Cardiac muscle cell (in vitro differentiated cells and primary cell): ENCODE data around the gene EPN3. TPM values are rescaled to one million over a fixed set of nuclear protein-coding genes. Genes with fewer than 3 reads are reported as not detected.

Experiments used
- DNase-seq, 2 donors: peaks; one replicate each; pipeline versions ENCODE4 v3.0.0 to v3.0.0-alpha.2; 2010 to 2017; ENCODE audit warnings: low read depth in 1 of 2, low spot score in 1 of 2
- H3K27ac ChIP-seq: fragments of 200-600 bp; sonication (generic); 2 replicates; pipeline ENCODE4 v1.5.1; 2016
- H3K27me3 ChIP-seq: fragments of 200-600 bp; sonication (generic); 2 replicates; pipeline ENCODE4 v1.6.0; 2016; ENCODE audit warnings: control low read depth
- H3K36me3 ChIP-seq: fragments of 200-600 bp; sonication (generic); 2 replicates; pipeline ENCODE4 v1.5.1; 2016; ENCODE audit warnings: control low read depth
- H3K4me1 ChIP-seq: fragments of 200-600 bp; sonication (generic); 2 replicates; pipeline ENCODE4 v1.8.1; 2017; ENCODE audit warnings: low read depth, mild to moderate bottlenecking, mixed run types
- H3K4me3 ChIP-seq: fragments of 200-600 bp; sonication (generic); 2 replicates; pipeline ENCODE4 v1.5.1; 2016; ENCODE audit warnings: mild to moderate bottlenecking
- H3K9me3 ChIP-seq: fragments of 200-600 bp; sonication (generic); 2 replicates; pipeline ENCODE4 v1.5.1; 2017; ENCODE audit warnings: low read depth, mild to moderate bottlenecking, control low read depth
- CTCF ChIP-seq: IDR thresholded peaks from 2 replicates; pipeline ENCODE4 v1.5.1; 2012; ENCODE audit warnings: low read depth, mild to moderate bottlenecking, low read length
- polyA plus RNA-seq: library from polyadenylated mRNA; unstranded; fragments of >200 nt; fragmentation: Nextera tagmentation; extraction: Ambion mirVana; gene quantifications from 2 replicates; pipeline ENCODE4 v1.2.1, GENCODE V29; 2016
- total RNA-seq: library from RNA; depleted of rRNA; stranded (reverse); fragments of >200 nt; gene quantifications from 2 replicates; pipeline ENCODE4 v1.2.3, GENCODE V29; 2016

The EPN3 gene
- total and polyA plus RNA-seq, 2 experiments from 2014 or later = 1.9 to 3.1 TPM

- H3K27ac ChIP-seq = no peak overlapping the region
- peaks cover 12% of the 10 kb centered on the region for H3K4me1 ChIP-seq
- no peaks in the 10 kb centered on the region for H3K36me3 ChIP-seq
- no peak for DNase-seq
- no peaks in the 10 kb centered on the region for H3K27me3 ChIP-seq
- TF ChIP-seq CTCF = no peak
- H3K4me3 ChIP-seq = no peak overlapping the region
- no peaks in the 10 kb centered on the region for H3K9me3 ChIP-seq
These were observed 26.9 kb upstream of the EPN3 start for GRCh38 chr17:50505591-50506130.

- no peak for DNase-seq
- no peaks in the 10 kb centered on the region for H3K9me3 ChIP-seq
These were observed 26.2 kb upstream of the EPN3 start for GRCh38 chr17:50506298-50506697.

GRCh38 chr17:50507871-50508572 is 24.5 kb upstream of the EPN3 start, which contains the start of gene MYCBPAP:
Gene MYCBPAP (plus strand): TSS chr17:50508439. CDS start chr17:50508675, 236 bp downstream.
- Histone ChIP-seq H3K4me1 (peaks cover 24% of the 10 kb centered on the region), H3K27ac (peak within 1 kb of the TSS; percentile 34), H3K9me3 (no peaks in the 10 kb centered on the region), H3K27me3 (no peaks in the 10 kb centered on the region), H3K4me3 (peak within 1 kb of the TSS; percentile 39), H3K36me3 (no peaks in the 10 kb centered on the region)
- DNase-seq = peak; percentile 88 to 91
- TF ChIP-seq CTCF = peak; percentile 26

More at GRCh38 chr17:50506298-50506697, 26.2 kb upstream of the EPN3 start:
- Histone ChIP-seq H3K4me1 (peaks cover 18% of the 10 kb centered on the region), H3K27me3 (no peaks in the 10 kb centered on the region), H3K36me3 (no peaks in the 10 kb centered on the region), H3K4me3 (no peak overlapping the region), H3K27ac (no peak overlapping the region)
- TF ChIP-seq CTCF = no peak

GRCh38 chr17:50508573-50509460 is 23.7 kb upstream of the EPN3 start:
- DNase-seq = no peak
- Histone ChIP-seq H3K27ac (no peak overlapping the region), H3K36me3 (no peaks in the 10 kb centered on the region), H3K9me3 (no peaks in the 10 kb centered on the region), H3K4me1 (peaks cover 24% of the 10 kb centered on the region), H3K27me3 (no peaks in the 10 kb centered on the region), H3K4me3 (peak overlapping the region; percentile 39)
- TF ChIP-seq CTCF = no peak

- H3K27me3 ChIP-seq = no peaks in the 10 kb centered on the region
- H3K36me3 ChIP-seq = no peaks in the 10 kb centered on the region
- peak; percentile 20 to 36 for DNase-seq
- no peak overlapping the region for H3K4me3 ChIP-seq
- H3K27ac ChIP-seq = peak overlapping the region; percentile 66
- no peak for TF ChIP-seq CTCF
- no peaks in the 10 kb centered on the region for H3K9me3 ChIP-seq
- peaks cover 24% of the 10 kb centered on the region for H3K4me1 ChIP-seq
These were observed 21.5 kb upstream of the EPN3 start for GRCh38 chr17:50511058-50511457.
